Mesodermal cell (in vitro differentiated cells): ENCODE data around the gene ADCYAP1.

Experiments
- H3K27ac ChIP-seq: 2 replicates; pipeline ENCODE4 v1.7.0; 2013; ENCODE audit warnings: mild to moderate bottlenecking, low read depth, low read length, moderate library complexity; ENCODE audit not compliant: severe bottlenecking
- H3K36me3 ChIP-seq: 2 replicates; pipeline ENCODE4 v1.7.1; 2013; ENCODE audit warnings: mild to moderate bottlenecking, low read length, moderate library complexity; ENCODE audit not compliant: control insufficient read depth, insufficient read depth
- H3K4me1 ChIP-seq: one replicate; pipeline ENCODE4 v1.7.1; 2013; ENCODE audit warnings: mild to moderate bottlenecking, low read length; ENCODE audit not compliant: insufficient read depth, control insufficient read depth, poor library complexity, severe bottlenecking
- H3K4me3 ChIP-seq: 2 replicates; pipeline ENCODE4 v1.7.0; 2013; ENCODE audit warnings: low read length, control low read depth, mild to moderate bottlenecking; ENCODE audit not compliant: insufficient read depth, poor library complexity, severe bottlenecking; ENCODE audit errors: extremely low read depth
- H3K9me3 ChIP-seq: 2 replicates; pipeline ENCODE4 v1.7.1; 2013; ENCODE audit warnings: mild to moderate bottlenecking, low read length, moderate library complexity; ENCODE audit not compliant: control insufficient read depth
- WGBS, 2 experiments: methylation state at CpG; one replicate each; pipeline ENCODE4 v1.1.5; 2013; ENCODE audit warnings: missing lambda C conversion rate in 2 of 2; ENCODE audit not compliant: insufficient coverage in 2 of 2; 5-methylcytosine and 5-hydroxymethylcytosine counted together

The ADCYAP1 gene

GRCh38 chr18:901761-902160 lies 2.9 kb upstream of the ADCYAP1 start:
- Histone ChIP-seq H3K4me1 (peaks cover 6% of the 10 kb centered on the region), H3K36me3 (no peaks in the 10 kb centered on the region), H3K4me3 (no peak overlapping the region), H3K9me3 (no peaks in the 10 kb centered on the region), H3K27ac (no peak overlapping the region)

GRCh38 chr18:902229-902628 lies 2.4 kb upstream of the ADCYAP1 start:
- Histone ChIP-seq H3K4me3 (no peak overlapping the region), H3K36me3 (no peaks in the 10 kb centered on the region), H3K27ac (no peak overlapping the region), H3K9me3 (no peaks in the 10 kb centered on the region), H3K4me1 (peaks cover 9% of the 10 kb centered on the region)
- 28 to 30% methylated on average over 6 to 7 of the region's 9 CpGs for WGBS, 2 experiments

DNA sequence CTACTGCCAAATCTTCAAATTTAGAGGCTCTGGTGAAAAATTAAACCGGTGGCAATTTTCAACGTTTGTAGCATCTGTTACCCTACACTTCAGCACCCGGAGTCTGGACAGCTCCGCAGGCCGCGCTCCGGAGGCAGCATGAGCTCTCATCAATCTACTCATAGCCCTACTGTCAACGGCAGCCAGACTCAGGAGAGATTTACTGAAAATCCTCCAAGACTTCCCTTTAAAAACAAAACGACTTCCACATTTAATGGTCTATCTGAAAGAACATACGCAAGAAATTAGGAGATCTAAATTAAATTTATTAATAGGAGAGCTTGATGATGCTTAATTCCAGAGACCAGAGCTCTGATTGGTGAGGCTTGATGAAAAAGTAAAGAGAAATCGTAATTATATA lies 970 bp upstream of the ADCYAP1 start:
- H3K36me3 ChIP-seq = no peaks in the 10 kb centered on the region
- no peak overlapping the region for H3K27ac ChIP-seq
- no peaks in the 10 kb centered on the region for H3K9me3 ChIP-seq
- H3K4me3 ChIP-seq = no peak overlapping the region
- WGBS, 2 experiments = 0% methylated on average over 3 to 7 of the region's 11 CpGs
- peaks cover 14% of the 10 kb centered on the region for H3K4me1 ChIP-seq

DNA sequence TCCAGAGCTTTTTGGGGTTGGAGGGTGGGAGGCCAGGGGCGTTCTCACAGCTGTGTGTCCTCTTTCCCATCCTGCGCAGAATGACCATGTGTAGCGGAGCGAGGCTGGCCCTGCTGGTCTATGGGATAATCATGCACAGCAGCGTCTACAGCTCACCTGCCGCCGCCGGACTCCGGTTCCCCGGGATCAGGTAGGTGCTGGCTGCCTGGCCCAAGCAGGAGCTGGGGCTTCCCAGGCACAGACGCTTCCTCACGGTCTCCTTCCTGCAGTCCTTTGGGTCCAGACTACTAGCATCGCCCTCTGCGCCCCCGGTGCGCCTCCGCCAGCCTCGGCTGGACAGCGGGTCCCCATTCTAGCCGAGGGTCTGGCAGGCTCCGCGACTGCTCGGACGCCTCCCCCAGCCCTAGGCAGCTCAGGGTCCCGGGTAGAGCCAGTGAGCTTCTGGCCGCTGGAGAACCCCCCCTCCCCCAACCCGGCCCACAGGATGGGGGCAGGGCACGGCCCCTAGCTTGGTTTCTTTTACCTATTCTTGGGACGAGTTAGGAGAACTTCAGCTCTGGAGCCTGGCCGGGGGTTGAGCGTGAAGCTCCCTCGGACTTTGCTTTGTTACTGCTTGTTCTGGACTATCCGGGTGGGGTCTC lies 756 bp downstream of the ADCYAP1 start:
- 2 to 3% methylated on average over 26 to 28 of the region's 33 CpGs for WGBS, 2 experiments

GRCh38 chr18:905948-906415 lies 1.3 kb downstream of the ADCYAP1 start:
- no peak overlapping the region for H3K27ac ChIP-seq
- H3K4me1 ChIP-seq = peaks cover 29% of the 10 kb centered on the region
- WGBS, 2 experiments = 0 to 1% methylated on average over 13 to 22 of the region's 26 CpGs
- no peaks in the 10 kb centered on the region for H3K9me3 ChIP-seq
- H3K4me3 ChIP-seq = peak overlapping the region; percentile 1
- no peaks in the 10 kb centered on the region for H3K36me3 ChIP-seq

More for the DNA sequence above, 756 bp downstream of the ADCYAP1 start:
- H3K9me3 ChIP-seq = no peaks in the 10 kb centered on the region
- peaks cover 24% of the 10 kb centered on the region for H3K4me1 ChIP-seq
- H3K4me3 ChIP-seq = peak overlapping the region; percentile 1
- H3K36me3 ChIP-seq = no peaks in the 10 kb centered on the region
- H3K27ac ChIP-seq = no peak overlapping the region

DNA sequence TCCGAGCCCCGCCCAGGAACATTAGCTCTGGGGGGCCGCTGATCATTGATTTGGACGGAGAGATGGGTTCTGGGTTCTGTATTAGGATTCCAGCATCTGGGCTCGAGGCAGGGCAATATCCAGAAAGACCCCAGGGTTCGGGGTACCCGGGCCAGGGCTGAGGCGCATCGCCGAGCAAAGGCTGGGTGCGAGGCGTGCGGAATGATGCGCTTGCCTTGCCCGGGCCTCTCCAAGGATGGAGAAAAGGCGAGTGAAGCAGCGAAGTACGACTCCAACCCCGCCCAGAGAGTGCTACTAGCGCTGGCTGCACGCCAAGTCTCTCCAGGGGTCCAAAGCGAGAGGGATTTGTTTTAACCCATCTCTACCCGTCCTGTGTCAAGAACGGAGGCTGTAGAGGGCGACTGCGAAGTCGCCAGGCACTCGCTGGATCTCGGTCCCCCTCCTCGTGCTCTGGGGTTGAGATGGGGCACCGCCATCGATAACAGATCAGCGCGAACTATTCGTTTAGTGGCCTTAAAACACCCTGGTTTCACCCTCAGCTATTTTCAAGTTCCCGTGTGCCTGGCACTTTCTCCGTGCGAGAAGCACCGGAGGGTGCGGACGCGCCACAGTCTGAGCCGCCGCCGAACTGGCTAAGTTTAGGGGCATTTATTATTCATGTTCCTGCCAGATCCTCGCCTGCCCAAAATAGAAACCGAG lies 1.9 kb downstream of the ADCYAP1 start:
- Histone ChIP-seq H3K36me3 (no peaks in the 10 kb centered on the region), H3K27ac (no peak overlapping the region), H3K4me3 (peak overlapping the region; percentile 37), H3K4me1 (peaks cover 30% of the 10 kb centered on the region), H3K9me3 (no peaks in the 10 kb centered on the region)
- 1% methylated on average over 43 to 45 of the region's 47 CpGs for WGBS, 2 experiments

DNA sequence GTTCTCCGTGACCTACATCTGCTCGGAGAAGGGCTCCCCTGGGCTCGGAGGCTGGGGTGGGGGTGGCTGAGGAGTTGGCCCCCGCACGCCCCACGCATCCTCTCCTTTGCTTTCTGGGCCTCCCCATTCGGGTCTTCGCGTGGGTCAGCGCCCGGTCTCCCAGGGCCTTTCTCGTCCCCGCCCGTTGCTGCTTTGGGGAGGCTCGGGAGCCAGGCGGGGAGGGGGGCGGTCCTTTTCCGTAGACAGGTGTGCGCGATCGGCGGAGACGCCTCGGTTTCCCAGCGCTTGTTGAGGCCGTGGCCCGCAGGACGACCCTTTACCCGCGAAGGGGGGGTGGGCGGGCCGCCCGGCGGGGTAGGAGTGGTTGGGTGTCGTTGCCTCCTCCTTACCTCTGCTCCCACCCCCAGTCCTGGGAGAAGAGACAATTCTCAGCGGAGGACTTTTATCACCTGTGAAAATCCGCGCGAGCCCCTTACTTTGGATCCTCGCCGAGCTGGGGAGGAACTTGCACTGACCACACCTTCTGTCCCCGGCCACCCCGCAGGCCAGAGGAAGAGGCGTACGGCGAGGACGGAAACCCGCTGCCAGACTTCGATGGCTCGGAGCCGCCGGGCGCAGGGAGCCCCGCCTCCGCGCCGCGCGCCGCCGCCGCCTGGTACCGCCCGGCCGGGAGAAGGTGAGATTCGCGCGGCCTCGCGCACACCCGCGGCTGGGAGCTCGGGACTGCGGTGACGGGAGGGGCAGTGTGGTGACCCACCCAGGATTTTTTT lies 2.6 kb downstream of the ADCYAP1 start:
- Histone ChIP-seq H3K9me3 (no peaks in the 10 kb centered on the region), H3K36me3 (no peaks in the 10 kb centered on the region), H3K4me3 (peak overlapping the region; percentile 37), H3K4me1 (peaks cover 30% of the 10 kb centered on the region), H3K27ac (no peak overlapping the region)
- WGBS, 2 experiments = 0 to 1% methylated on average over 33 to 47 of the region's 75 CpGs

- Histone ChIP-seq H3K4me1 (peaks cover 30% of the 10 kb centered on the region), H3K36me3 (no peaks in the 10 kb centered on the region), H3K9me3 (no peaks in the 10 kb centered on the region), H3K4me3 (peak overlapping the region; percentile 37), H3K27ac (no peak overlapping the region)
- 3 to 5% methylated on average over 40 to 42 of the region's 55 CpGs for WGBS, 2 experiments
Measured at GRCh38 chr18:907885-908757, 3.5 kb downstream of the ADCYAP1 start.

DNA sequence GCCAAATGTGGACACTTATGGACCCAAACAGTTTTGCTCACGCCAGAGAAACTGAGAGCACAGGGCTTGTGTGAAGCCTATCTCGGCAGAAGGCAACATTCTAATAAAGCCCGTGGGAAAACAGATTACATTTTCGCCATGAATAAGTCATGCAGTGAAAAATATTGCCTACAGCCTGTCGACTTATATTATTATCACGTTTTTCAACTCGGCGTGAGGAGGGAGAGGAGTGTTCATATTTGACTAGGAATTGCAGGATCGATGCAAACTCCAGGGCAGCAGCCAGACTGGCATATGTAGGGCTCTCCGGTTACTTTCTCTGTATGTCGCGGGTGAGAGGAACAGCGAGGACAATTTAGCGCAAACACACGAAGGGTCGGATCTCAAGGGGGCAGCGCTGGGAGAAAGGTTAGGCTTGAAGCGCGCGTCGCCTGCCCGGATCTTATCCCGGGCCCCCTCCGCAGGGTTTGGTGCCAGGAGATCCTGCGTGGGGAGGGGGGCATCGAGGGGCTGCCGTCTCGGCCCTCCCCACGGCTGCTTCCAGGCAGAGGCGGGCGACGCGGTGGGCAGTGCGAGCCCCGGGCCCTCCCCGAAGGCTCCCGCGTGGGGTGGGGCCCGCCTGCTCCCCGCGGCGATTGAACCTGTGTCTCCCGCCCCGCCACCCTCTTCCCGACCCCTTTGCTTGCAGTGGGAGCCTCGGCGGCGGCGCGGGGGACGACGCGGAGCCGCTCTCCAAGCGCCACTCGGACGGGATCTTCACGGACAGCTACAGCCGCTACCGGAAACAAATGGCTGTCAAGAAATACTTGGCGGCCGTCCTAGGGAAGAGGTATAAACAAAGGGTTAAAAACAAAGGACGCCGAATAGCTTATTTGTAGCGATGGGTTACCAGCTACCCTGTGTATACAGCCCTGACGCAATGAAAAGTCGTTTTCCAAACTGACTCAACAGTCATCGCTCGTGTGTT lies 4.4 kb downstream of the ADCYAP1 start:
- WGBS, 2 experiments = 2 to 3% methylated on average over 56 to 58 of the region's 69 CpGs
- H3K4me1 ChIP-seq = peaks cover 30% of the 10 kb centered on the region
- H3K36me3 ChIP-seq = no peaks in the 10 kb centered on the region
- no peaks in the 10 kb centered on the region for H3K9me3 ChIP-seq
- H3K4me3 ChIP-seq = peak overlapping the region; percentile 30
- no peak overlapping the region for H3K27ac ChIP-seq
